Activated CD8-positive, alpha-beta T cell treated with anti-CD3 and anti-CD28 coated beads for 36 hours (primary cell): Measurements from ENCODE around the gene UBTF. TPM values are rescaled to one million over a fixed set of nuclear protein-coding genes. Genes with fewer than 3 reads are reported as not detected.

Experiments
- ATAC-seq: fragments of 200-7000 bp; cut with Tn5 transposase; one replicate; pipeline ENCODE4 v1.10.0; 2021; ENCODE audit warnings: mild to moderate bottlenecking, moderate library complexity
- CTCF ChIA-PET: fragments of 350-600 bp; sonication (Branson Sonifier 250); formaldehyde crosslinking; loops from one replicate; lab custom pipeline; 2021; ENCODE audit warnings: antibody characterized with exemption; lab: Charles Lee
- POLR2A ChIA-PET: fragments of 350-600 bp; sonication (Branson Sonifier 250); formaldehyde crosslinking; loops from one replicate; lab custom pipeline; 2021; ENCODE audit warnings: antibody characterized with exemption; lab: Charles Lee
- DNase-seq: peaks from one replicate; pipeline ENCODE4 v3.0.0-alpha.2; 2020
- H3K27ac Mint-ChIP-seq: one replicate; pipeline ENCODE4 v1.8.0; 2021; ENCODE audit warnings: mild to moderate bottlenecking, mixed read lengths
- H3K27me3 Mint-ChIP-seq: one replicate; pipeline ENCODE4 v1.8.0; 2021; ENCODE audit warnings: mixed read lengths
- H3K36me3 Mint-ChIP-seq: one replicate; pipeline ENCODE4 v1.8.0; 2021; ENCODE audit warnings: low read depth, mixed read lengths
- H3K4me1 Mint-ChIP-seq: one replicate; pipeline ENCODE4 v1.8.0; 2021; ENCODE audit warnings: low read depth, mixed read lengths
- H3K4me3 Mint-ChIP-seq: one replicate; pipeline ENCODE4 v1.8.0; 2021; ENCODE audit warnings: mild to moderate bottlenecking, moderate library complexity, mixed read lengths
- H3K9me3 Mint-ChIP-seq: one replicate; pipeline ENCODE4 v1.8.0; 2021; ENCODE audit warnings: mixed read lengths
- intact Hi-C: fragments of 100-400 bp; cut with micrococcal nuclease; formaldehyde crosslinking; loops from one replicate; pipeline ENCODE4 v1.10.0; 2022
- total RNA-seq, 2 experiments: library from RNA; stranded (reverse); gene quantifications; one replicate each; pipeline ENCODE4 v1.2.3, GENCODE V29; 2021
- TF ChIP-seq, protein P1 (sequence below): fragments of 200-600 bp; IDR thresholded peaks from one replicate; pipeline ENCODE4 v1.8.0; 2022; ENCODE audit warnings: antibody characterized with exemption, mild to moderate bottlenecking

Gene UBTF
- total RNA-seq, 2 experiments from 2014 or later, result 129 to 135 TPM

DNA sequence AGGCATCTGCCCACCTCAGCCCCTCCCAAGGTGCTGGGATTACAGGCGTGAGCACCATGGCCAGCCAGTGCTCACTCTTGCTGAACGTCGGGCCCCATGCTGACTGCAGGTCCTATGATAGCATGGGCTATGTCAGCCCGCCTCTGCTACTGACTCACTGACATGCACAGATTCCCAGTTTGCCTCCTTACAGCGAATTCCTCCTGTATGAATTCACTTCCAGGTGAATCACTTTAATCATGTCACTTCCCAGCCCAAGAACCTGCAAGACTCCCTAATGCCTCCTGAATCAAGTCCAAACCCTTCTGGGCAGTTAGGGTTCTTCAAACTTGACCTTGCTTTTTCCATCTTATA is 16.1 kb upstream of the UBTF start:
- ChIA-PET CTCF (no interaction called here), POLR2A (no interaction called here)
- Mint-ChIP-seq H3K27ac (no peak overlapping the region), H3K9me3 (no peaks in the 10 kb centered on the region), H3K4me1 (peaks cover 6% of the 10 kb centered on the region), H3K36me3 (no peaks in the 10 kb centered on the region), H3K27me3 (no peaks in the 10 kb centered on the region), H3K4me3 (no peak overlapping the region)
- intact Hi-C loops, result no loop called here
- ATAC-seq (no peak), DNase-seq (no peak)
- TF ChIP-seq, protein P1, sequence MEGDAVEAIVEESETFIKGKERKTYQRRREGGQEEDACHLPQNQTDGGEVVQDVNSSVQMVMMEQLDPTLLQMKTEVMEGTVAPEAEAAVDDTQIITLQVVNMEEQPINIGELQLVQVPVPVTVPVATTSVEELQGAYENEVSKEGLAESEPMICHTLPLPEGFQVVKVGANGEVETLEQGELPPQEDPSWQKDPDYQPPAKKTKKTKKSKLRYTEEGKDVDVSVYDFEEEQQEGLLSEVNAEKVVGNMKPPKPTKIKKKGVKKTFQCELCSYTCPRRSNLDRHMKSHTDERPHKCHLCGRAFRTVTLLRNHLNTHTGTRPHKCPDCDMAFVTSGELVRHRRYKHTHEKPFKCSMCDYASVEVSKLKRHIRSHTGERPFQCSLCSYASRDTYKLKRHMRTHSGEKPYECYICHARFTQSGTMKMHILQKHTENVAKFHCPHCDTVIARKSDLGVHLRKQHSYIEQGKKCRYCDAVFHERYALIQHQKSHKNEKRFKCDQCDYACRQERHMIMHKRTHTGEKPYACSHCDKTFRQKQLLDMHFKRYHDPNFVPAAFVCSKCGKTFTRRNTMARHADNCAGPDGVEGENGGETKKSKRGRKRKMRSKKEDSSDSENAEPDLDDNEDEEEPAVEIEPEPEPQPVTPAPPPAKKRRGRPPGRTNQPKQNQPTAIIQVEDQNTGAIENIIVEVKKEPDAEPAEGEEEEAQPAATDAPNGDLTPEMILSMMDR, result no peak

DNA sequence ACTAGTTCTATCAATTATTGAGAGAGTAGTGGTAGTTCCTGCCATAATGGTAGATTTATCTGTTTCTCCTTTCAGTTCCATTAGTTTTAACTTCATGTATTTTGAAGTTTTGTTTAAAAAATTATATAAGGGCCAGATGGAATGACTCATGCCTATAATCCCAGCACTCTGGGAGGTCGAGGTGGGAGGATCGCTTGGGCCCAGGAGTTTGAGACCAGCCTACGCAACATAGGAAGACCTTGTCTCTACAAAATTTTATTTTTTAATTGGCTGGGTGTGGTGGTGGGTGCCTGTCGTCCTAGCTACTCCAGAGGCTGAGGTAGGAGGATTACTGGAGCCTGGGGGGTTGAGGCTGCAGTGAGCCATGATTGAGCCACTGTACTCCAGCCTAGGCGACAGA is 14.1 kb upstream of the UBTF start:
- H3K36me3 Mint-ChIP-seq, result no peaks in the 10 kb centered on the region
- ChIA-PET CTCF (interaction anchor here (1.0 kb wide), 1 partner anchor 11 kb away, joined by 3 read pairs; no protein-coding TSS in a partner anchor), POLR2A (no interaction called here)
- H3K4me3 Mint-ChIP-seq, result no peak overlapping the region
- DNase-seq (no peak), ATAC-seq (no peak)
- intact Hi-C loops, result no loop called here
- no peaks in the 10 kb centered on the region for H3K9me3 Mint-ChIP-seq
- TF ChIP-seq, protein P1, result no peak
- H3K4me1 Mint-ChIP-seq, result peaks cover 6% of the 10 kb centered on the region
- no peaks in the 10 kb centered on the region for H3K27me3 Mint-ChIP-seq
- H3K27ac Mint-ChIP-seq, result no peak overlapping the region

DNA sequence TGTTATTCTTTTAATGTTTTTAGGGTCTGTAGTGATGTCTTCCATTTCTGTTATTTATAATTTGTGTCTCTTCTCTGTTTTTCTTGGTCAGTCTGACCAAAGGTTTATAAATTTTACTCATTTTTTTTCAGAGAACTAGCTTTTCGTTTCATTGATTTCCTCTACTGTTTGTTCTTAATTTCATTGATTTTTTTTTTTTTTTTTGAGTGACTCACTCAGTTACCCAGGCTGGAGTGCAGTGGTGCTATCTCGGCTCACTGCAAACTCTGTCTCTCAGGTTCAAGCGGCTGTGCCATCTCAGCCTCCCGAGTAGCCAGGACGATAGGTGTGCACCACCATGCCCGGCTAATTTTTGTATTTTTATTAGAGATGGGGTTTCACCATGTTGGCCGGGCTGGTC is 12.6 kb upstream of the UBTF start:
- Mint-ChIP-seq H3K36me3 (no peaks in the 10 kb centered on the region), H3K27ac (no peak overlapping the region), H3K9me3 (no peaks in the 10 kb centered on the region), H3K4me3 (no peak overlapping the region), H3K4me1 (peaks cover 6% of the 10 kb centered on the region), H3K27me3 (no peaks in the 10 kb centered on the region)
- DNase-seq (no peak), ATAC-seq (no peak)
- ChIA-PET POLR2A (no interaction called here), CTCF (interaction anchor here (2.4 kb wide), 1 partner anchor 99 kb away, joined by 5 read pairs; no protein-coding TSS in a partner anchor)
- intact Hi-C loops, result no loop called here
- TF ChIP-seq, protein P1, result no peak

DNA sequence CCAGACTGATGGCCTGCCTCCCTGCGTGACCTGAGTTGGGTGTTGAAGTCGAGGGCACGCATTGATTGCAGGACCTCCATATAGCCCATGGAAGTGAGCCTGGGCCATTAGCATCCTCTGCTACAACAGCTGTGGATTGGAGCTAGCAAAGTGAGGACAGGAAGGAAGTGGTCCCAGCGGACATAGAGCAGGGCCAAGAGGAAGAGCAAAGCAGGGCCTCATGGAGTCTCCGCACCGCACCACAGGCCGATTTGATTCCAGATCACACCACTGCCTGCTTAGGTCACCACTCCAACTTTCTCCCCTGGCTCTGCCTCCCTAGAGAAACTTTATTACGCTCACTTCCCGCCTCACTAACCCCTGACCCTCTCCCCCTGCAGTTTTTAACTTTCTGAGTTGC is 10.7 kb upstream of the UBTF start:
- Mint-ChIP-seq H3K4me3 (no peak overlapping the region), H3K36me3 (no peaks in the 10 kb centered on the region), H3K27me3 (no peaks in the 10 kb centered on the region), H3K27ac (no peak overlapping the region), H3K4me1 (peaks cover 5% of the 10 kb centered on the region), H3K9me3 (no peaks in the 10 kb centered on the region)
- ChIA-PET POLR2A (interaction anchor here (0.7 to 0.8 kb wide), 2 partner anchors 11 to 17 kb away, joined by 3 read pairs; partner anchors contain the start of gene UBTF), CTCF (interaction anchor here (0.9 kb wide), 1 partner anchor 62 kb away, joined by 3 read pairs; no protein-coding TSS in a partner anchor)
- ATAC-seq (no peak), DNase-seq (no peak)
- intact Hi-C loops, result no loop called here
- TF ChIP-seq, protein P1, result no peak

DNA sequence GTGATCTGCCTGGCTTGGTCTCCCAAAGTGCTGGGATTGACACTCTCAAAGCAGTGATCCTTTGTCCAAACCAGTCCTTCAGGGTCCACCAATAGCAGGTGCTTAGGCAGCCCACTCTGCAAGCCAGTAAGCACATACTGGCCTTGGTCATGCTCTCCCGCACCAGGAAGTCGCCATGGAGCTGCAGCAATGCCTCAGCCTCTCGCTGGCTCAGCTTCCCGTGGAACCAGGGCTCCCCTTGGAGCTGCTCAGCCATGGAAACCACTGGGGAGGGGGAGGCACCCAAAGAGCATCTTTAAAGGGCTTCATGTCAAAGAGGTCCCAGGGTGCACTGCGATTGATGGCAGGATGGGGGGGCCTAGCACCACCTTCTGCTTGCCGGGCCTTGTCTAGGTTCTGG is 9.6 kb upstream of the UBTF start:
- H3K4me1 Mint-ChIP-seq, result no peaks in the 10 kb centered on the region
- no peak for DNase-seq
- TF ChIP-seq, protein P1, result no peak
- H3K27me3 Mint-ChIP-seq, result no peaks in the 10 kb centered on the region
- no peaks in the 10 kb centered on the region for H3K9me3 Mint-ChIP-seq
- H3K36me3 Mint-ChIP-seq, result no peaks in the 10 kb centered on the region
- no peak for ATAC-seq
- no peak overlapping the region for H3K27ac Mint-ChIP-seq
- CTCF ChIA-PET, result interaction anchor here (0.9 to 1.9 kb wide), 3 partner anchors 19 to 116 kb away, joined by 3 to 5 read pairs (median 4); partner anchors contain the start of gene GRN
- intact Hi-C loops, result no loop called here
- POLR2A ChIA-PET, result no interaction called here
- H3K4me3 Mint-ChIP-seq, result no peak overlapping the region
